Measurements from ENCODE around the gene C10orf62. TPM values are rescaled to one million over a fixed set of nuclear protein-coding genes. Genes with fewer than 3 reads are reported as not detected.

The C10orf62 gene
- total RNA-seq, 1 experiment from 2014 or later, result not detected

DNA sequence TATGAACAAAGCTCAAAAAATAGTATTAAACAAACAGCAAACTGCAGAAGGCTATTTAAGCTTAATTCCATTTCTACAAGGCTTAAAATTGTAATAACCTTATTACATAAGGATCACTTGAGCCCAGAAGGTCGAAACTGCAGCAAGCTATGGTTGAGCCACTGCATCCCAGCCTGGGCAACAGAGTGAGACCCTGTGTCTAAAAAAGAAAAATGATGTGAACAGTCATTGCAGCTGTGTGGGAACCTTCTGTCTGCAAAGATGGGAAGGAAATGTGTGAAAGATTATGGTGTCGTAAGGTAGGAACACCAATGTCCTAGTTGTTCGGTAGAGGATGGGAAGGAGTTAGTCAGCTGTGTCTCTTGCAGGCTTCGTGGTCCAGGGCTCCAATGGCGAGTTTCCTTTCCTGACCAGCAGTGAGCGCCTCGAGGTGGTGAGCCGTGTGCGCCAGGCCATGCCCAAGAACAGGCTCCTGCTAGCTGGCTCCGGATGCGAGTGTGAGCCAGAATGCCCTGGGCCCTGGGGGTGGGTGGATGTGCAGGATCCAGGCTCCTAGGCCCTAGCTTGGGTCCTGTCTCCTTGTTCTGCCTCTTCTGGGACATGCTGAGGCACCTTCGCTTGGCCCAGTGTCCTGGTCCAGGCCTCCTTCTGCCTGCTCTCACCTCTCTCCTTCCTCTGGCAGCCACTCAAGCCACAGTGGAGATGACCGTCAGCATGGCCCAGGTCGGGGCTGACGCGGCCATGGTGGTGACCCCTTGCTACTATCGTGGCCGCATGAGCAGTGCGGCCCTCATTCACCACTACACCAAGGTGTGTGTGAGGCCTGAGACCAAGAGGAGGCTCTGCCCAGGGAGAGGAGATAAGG is 9.1 kb downstream of the C10orf62 start:
- CTCF ChIA-PET, result no interaction called here
- in situ Hi-C loops (cut with HindIII; ENCODE audit: low pct_unique_long_range_greater_than_20kb, low sequenced_read_pairs), result no loop called here
- Histone ChIP-seq H3K36me3 (ENCODE audit: control insufficient read depth, insufficient read depth, low read length) (no peaks in the 10 kb centered on the region), H3K4me1 (ENCODE audit: control insufficient read depth, insufficient read depth, low read length) (peaks cover 14% of the 10 kb centered on the region; the same call in 1 of the 2 replicates), H3K27me3 (ENCODE audit: control insufficient read depth, insufficient read depth, low read length) (no peaks in the 10 kb centered on the region), H3K4me3 (ENCODE audit: low read depth in 2 of 2, low read length in 2 of 2) (no peak overlapping the region), H3K9me3 (ENCODE audit: control insufficient read depth, insufficient read depth, low read depth, low read length) (no peaks in the 10 kb centered on the region), H3K27ac (ENCODE audit: low read length) (no peak overlapping the region)
- POLR2A ChIA-PET, result no interaction called here
- intact Hi-C loops (cut with micrococcal nuclease; ENCODE audit: unreplicated experiment), result no loop called here
- TF ChIP-seq, protein P1, sequence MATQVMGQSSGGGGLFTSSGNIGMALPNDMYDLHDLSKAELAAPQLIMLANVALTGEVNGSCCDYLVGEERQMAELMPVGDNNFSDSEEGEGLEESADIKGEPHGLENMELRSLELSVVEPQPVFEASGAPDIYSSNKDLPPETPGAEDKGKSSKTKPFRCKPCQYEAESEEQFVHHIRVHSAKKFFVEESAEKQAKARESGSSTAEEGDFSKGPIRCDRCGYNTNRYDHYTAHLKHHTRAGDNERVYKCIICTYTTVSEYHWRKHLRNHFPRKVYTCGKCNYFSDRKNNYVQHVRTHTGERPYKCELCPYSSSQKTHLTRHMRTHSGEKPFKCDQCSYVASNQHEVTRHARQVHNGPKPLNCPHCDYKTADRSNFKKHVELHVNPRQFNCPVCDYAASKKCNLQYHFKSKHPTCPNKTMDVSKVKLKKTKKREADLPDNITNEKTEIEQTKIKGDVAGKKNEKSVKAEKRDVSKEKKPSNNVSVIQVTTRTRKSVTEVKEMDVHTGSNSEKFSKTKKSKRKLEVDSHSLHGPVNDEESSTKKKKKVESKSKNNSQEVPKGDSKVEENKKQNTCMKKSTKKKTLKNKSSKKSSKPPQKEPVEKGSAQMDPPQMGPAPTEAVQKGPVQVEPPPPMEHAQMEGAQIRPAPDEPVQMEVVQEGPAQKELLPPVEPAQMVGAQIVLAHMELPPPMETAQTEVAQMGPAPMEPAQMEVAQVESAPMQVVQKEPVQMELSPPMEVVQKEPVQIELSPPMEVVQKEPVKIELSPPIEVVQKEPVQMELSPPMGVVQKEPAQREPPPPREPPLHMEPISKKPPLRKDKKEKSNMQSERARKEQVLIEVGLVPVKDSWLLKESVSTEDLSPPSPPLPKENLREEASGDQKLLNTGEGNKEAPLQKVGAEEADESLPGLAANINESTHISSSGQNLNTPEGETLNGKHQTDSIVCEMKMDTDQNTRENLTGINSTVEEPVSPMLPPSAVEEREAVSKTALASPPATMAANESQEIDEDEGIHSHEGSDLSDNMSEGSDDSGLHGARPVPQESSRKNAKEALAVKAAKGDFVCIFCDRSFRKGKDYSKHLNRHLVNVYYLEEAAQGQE (IDR thresholded peaks at IDR 0.05; ENCODE audit: insufficient read depth in 1 of 2, low read depth in 2 of 2, low read length in 1 of 2), result no peak
- TF ChIP-seq SIN3A (IDR thresholded peaks at IDR 0.05; ENCODE audit: borderline replicate concordance, insufficient read depth, low read depth, low read length) (no peak), POLR2AphosphoS5 (IDR thresholded peaks at IDR 0.05; ENCODE audit: low read depth, low read length) (no peak), TCF7L2 (IDR thresholded peaks at IDR 0.05; ENCODE audit: low read depth, low read length) (no peak), CTCF (IDR thresholded peaks at IDR 0.05) (no peak)
- no TSS peak for BruUV-seq (replicated peaks)
- ATAC-seq, result no peak
- DNase-seq (ENCODE audit: low read depth, low spot score), result no peak

DNA sequence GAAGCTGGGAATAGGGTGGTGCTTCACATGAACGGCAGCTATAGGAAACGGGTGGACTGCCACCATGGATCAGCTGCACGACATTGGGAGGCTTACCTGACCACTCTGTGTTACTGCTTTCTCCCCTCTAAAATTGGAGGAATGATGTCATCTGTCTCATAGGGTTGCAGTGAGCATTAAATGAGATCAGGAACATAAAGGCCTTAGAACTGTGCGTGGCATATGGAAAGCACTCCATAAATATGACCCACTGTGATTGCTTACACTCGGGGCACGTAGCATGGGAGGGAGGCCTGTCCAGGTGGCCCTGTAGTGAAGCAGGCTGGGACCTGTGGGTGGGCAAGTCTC is 9.7 kb downstream of the C10orf62 start:
- CTCF ChIA-PET, result no interaction called here
- intact Hi-C loops (cut with micrococcal nuclease; ENCODE audit: unreplicated experiment), result no loop called here

More for the DNA sequence above, 9.7 kb downstream of the C10orf62 start:
- POLR2A ChIA-PET, result no interaction called here
- DNase-seq (ENCODE audit: low read depth, low spot score) (no peak), ATAC-seq (no peak)
- no peaks in the 10 kb centered on the region for H3K9me3 ChIP-seq (ENCODE audit: control insufficient read depth, insufficient read depth, low read depth, low read length)
- H3K36me3 ChIP-seq (ENCODE audit: control insufficient read depth, insufficient read depth, low read length), result no peaks in the 10 kb centered on the region
- no peak overlapping the region for H3K4me3 ChIP-seq (ENCODE audit: low read depth in 2 of 2, low read length in 2 of 2)
- in situ Hi-C loops (cut with HindIII; ENCODE audit: low pct_unique_long_range_greater_than_20kb, low sequenced_read_pairs), result no loop called here
- no peak overlapping the region for H3K27ac ChIP-seq (ENCODE audit: low read length)
- no peaks in the 10 kb centered on the region for H3K27me3 ChIP-seq (ENCODE audit: control insufficient read depth, insufficient read depth, low read length)
- H3K4me1 ChIP-seq (ENCODE audit: control insufficient read depth, insufficient read depth, low read length), result peaks cover 14% of the 10 kb centered on the region; the same call in 1 of the 2 replicates
- no peak for TF ChIP-seq CTCF (IDR thresholded peaks at IDR 0.05)
- no peak for TF ChIP-seq TCF7L2 (IDR thresholded peaks at IDR 0.05; ENCODE audit: low read depth, low read length)
- no peak for TF ChIP-seq POLR2AphosphoS5 (IDR thresholded peaks at IDR 0.05; ENCODE audit: low read depth, low read length)
- TF ChIP-seq, protein P1 (IDR thresholded peaks at IDR 0.05; ENCODE audit: insufficient read depth in 1 of 2, low read depth in 2 of 2, low read length in 1 of 2), result no peak
- TF ChIP-seq SIN3A (IDR thresholded peaks at IDR 0.05; ENCODE audit: borderline replicate concordance, insufficient read depth, low read depth, low read length), result no peak
- BruUV-seq (replicated peaks), result no TSS peak
